GM18873 (cell line): ENCODE data around the gene TLE1.

Source experiments
- ATAC-seq: cut with Tn5 transposase; IDR thresholded peaks from one replicate; pipeline ENCODE4 v1.9.1; 2021; ENCODE audit warnings: mild to moderate bottlenecking, moderate library complexity, moderate number of reproducible peaks; ENCODE audit not compliant: unreplicated experiment, low FRiP score

TLE1 gene

DNA sequence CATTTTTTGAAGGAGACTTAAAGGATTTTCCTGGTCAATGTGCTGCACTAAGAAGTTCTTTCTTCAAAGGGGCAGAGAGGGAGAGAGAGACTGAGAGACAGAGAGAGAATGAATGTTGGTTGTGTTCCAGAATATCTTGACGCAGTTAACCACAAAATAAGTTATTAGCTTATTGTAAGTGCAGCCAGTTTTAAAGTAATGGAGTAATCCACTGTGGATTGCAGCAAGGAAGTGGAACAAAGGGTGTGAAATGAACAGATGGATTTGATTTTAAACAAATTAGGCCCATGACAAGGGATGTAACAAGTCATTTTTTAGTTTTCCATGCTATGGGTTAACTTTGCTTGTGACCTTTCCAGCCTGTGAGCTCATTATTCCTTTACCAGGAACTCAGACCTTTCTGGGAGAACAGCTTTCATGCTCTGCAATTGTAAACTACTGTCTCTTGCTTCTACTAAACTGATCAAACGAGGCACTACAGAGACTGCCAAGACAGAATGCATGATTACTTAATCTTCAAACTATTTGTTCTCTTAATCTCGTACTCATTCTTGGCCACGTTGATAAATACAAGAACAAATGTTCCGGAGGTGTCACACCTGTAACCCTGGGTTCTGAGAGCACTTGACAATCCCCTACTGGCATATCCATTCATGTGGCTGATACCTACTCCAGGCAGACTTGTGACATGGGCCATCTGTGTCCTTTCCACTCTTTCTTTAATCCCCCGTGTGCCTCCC, 131.1 kb downstream of the TLE1 start:
- ATAC-seq: no peak

- no peak for ATAC-seq
Measured at GRCh38 chr9:81557452-81558090, 131.8 kb downstream of the TLE1 start.

DNA sequence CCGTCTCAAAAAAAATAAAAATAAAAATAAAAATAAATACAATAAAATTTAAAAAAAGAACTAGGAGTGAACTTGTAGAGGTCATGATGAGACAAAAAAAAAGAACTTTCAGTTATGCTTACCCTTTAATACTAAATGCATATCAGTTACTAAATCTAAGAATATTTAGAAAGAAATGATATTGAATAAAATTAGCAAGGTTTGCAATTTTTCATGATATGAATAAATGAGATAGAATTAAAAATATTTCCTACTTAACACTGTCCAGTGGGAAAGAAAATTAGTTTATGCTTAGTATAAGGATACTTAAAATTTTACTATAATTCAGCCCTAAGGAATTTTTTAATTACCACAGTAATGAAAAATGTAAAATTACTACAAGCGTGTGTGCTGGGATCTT, 132.4 kb downstream of the TLE1 start:
- ATAC-seq: no peak

GRCh38 chr9:81552581-81552991, 136.8 kb downstream of the TLE1 start:
- ATAC-seq: no peak

DNA sequence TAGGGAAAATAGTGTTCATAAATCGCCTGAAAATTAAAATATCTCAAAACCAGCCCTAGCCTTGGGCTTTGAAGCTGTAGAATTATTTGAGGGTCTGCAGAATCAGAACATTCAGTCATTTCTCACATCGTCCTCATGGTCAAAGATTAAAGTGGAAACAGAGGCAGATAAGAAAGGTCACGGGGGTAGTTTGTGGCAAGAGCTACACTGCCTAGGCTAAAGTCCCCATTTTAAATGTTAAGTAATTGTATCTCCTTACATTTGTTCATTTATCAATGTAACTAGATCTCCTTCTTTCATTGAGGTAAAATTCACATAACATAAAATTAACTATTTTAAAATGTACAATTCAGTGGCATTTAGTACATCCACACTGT, 139.2 kb downstream of the TLE1 start:
- ATAC-seq: no peak

- no peak for ATAC-seq
Measured at GRCh38 chr9:81549500-81550206, 139.7 kb downstream of the TLE1 start.

GRCh38 chr9:81548911-81549310, 140.4 kb downstream of the TLE1 start:
- no peak for ATAC-seq

GRCh38 chr9:81546489-81546888, 142.9 kb downstream of the TLE1 start:
- ATAC-seq: no peak

DNA sequence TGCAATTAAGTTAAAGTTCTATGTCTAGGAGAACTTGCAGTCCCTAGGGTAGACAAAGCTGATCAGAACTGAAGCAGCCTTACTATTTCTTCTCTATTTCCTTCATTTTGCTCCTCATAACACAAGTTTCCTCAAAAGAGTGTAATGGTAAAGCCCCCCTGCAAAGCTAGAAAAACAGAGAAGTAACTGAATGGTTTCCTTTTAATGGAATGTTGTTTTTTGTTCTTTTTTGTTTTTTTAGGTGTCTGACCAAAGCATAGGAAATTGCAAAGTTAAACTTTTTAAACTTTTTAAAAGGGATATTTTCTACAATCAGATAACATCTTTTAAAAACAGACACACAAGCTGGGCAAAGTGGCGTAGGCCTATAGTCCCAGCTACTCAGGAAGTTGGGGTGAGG, 145.7 kb downstream of the TLE1 start:
- no peak for ATAC-seq

GRCh38 chr9:81542118-81542889, 147.0 kb downstream of the TLE1 start:
- ATAC-seq: no peak

DNA sequence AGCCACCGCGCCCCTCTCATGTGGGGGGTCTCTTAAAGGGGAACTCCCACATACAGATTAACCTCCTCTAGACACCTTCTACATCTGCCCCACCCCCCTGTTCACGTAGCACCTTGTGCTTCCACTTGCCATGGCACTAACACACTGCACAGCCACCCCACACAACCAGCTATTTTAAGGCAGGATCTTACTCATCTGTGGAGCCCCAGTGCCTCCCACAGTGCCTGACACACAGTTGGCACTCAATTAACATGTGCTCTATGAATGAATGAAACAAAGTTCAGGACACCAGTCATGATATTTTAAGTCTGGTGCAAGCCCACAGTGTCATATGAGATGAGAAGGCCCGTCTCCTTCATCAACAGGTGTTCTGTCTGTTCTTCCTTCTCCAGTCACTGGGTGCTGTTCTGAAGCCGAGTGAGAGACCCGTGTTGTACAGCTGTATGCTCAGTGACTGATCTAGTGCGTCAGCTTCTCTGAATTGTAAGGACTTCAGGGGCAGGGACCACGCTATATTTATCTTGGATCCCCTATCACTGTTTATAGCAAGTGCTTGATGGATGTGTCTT, 149.1 kb downstream of the TLE1 start:
- no peak for ATAC-seq

GRCh38 chr9:81539317-81539716, 150.0 kb downstream of the TLE1 start:
- no peak for ATAC-seq

DNA sequence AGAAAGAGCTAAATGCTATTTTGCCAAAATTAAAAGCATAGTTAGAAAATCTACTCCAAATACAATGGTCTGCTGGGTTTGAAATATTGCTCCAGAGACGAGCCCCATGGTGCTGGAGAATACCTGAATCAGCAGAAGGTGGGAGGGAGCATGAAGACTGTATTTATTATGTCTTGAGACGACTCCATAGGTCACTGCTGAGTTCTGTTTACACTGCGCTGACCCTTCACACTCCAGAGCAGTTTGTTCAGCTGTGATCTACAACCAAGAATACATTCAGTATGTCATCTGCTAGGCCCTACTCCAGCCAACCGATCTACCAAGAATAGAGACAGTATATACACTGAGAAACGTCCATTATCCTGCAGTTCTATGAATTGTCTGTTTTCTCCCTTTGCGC, 150.5 kb downstream of the TLE1 start:
- ATAC-seq: no peak

GRCh38 chr9:81537964-81538363, 151.4 kb downstream of the TLE1 start:
- ATAC-seq: no peak

DNA sequence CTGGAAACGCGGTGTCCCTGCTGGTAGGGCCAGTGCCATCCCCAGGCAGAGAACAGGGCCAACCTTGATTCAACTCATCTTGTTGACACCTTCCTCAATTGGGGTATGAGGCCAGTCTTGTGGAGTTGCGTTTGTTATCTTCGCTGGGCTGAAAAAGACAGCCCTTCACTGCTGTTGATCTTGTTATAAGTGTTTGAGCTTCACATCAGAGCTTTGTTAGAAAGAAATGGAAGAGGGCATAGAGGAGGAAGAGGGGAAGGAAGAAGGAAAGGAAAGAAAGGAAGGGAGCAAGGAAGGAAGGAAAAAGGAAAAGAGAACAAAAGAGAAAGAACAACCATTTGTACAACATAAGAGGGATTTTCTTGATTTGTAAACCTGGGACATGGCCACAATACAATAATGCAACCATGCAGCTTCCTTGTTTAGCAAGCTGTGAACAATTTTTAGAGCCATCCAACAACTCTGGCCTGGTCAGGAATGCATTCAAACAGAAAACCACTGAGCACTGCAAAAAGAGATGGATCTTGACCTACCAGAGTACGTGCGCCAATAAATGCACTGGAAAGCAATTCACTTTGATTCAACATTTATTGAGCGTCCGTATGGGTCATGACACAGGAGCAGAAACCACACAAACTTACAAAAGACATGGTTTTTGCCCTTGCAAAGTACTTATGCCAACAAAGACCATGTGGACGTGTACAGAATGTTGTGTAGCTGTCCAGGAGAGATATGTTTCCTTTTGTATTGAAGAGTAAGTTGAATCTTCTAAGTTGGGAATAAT, 152.9 kb downstream of the TLE1 start:
- no peak for ATAC-seq

DNA sequence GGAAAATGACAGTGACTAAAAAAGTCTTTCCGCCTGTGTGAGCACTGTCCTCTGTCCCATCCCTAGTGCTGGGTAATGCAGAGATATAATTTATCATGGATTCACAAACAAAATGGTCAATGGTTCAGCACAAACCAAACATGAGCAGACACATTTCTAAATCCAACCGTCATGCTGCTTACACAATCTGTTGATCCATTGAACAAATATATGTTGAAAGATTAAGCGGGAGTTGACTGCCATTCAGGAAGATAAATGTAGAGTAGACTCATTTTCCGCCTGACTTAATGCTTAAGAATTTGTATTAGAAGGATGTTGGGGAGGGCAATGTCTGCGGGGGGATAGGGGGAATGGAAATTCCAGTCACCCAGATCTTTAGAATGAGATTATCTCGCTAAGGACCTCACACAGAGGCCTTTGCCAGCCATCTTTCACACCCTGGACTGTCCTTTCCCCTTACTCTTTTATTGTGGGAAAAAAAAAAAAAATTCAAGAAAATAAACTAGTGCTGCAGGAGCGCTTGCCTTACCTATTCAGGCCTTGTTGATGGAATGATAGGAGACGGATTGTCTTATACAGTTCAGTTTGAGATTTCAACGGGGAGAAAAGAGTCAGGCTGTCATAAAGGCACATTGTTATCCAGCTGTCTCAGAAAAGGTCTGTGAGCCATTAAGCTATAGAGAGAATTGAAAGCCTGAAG, 153.7 kb downstream of the TLE1 start:
- no peak for ATAC-seq

- ATAC-seq: no peak
Measured at GRCh38 chr9:81534138-81534875, 155.0 kb downstream of the TLE1 start.
